ENCODE results near the gene VPS35L. TPM values are rescaled to one million over a fixed set of nuclear protein-coding genes. Genes with fewer than 3 reads are reported as not detected.
"Not testable (repeated sequence)": the region's sequence is repeated elsewhere in the genome, so short reads cannot be mapped to it uniquely, and the experiment has no call there.

The VPS35L gene
- total and polyA plus RNA-seq, 2 experiments from 2014 or later, result 48.0 to 54.6 TPM

- TF ChIP-seq, protein P1, sequence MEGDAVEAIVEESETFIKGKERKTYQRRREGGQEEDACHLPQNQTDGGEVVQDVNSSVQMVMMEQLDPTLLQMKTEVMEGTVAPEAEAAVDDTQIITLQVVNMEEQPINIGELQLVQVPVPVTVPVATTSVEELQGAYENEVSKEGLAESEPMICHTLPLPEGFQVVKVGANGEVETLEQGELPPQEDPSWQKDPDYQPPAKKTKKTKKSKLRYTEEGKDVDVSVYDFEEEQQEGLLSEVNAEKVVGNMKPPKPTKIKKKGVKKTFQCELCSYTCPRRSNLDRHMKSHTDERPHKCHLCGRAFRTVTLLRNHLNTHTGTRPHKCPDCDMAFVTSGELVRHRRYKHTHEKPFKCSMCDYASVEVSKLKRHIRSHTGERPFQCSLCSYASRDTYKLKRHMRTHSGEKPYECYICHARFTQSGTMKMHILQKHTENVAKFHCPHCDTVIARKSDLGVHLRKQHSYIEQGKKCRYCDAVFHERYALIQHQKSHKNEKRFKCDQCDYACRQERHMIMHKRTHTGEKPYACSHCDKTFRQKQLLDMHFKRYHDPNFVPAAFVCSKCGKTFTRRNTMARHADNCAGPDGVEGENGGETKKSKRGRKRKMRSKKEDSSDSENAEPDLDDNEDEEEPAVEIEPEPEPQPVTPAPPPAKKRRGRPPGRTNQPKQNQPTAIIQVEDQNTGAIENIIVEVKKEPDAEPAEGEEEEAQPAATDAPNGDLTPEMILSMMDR (conservative IDR thresholded peaks at IDR 0.05; ENCODE audit: low read depth in 2 of 2), result no peak
- no peak for TF ChIP-seq EZH2 (IDR thresholded peaks at IDR 0.05; ENCODE audit: low read depth, unreplicated experiment)
- TF ChIP-seq JUNB (IDR thresholded peaks at IDR 0.05; ENCODE audit: unreplicated experiment), result no peak
- TF ChIP-seq ZNF114 (CRISPR knock-in tag; IDR thresholded peaks at IDR 0.05), result no peak
- TF ChIP-seq, protein P2, sequence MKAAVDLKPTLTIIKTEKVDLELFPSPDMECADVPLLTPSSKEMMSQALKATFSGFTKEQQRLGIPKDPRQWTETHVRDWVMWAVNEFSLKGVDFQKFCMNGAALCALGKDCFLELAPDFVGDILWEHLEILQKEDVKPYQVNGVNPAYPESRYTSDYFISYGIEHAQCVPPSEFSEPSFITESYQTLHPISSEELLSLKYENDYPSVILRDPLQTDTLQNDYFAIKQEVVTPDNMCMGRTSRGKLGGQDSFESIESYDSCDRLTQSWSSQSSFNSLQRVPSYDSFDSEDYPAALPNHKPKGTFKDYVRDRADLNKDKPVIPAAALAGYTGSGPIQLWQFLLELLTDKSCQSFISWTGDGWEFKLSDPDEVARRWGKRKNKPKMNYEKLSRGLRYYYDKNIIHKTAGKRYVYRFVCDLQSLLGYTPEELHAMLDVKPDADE (IDR thresholded peaks at IDR 0.05), result no peak
- TF ChIP-seq POLR2AphosphoS5 (IDR thresholded peaks at IDR 0.05; ENCODE audit: low read depth), result no peak
- TF ChIP-seq NANOG (IDR thresholded peaks at IDR 0.05; ENCODE audit: borderline replicate concordance), result no peak
- TF ChIP-seq, protein P3, sequence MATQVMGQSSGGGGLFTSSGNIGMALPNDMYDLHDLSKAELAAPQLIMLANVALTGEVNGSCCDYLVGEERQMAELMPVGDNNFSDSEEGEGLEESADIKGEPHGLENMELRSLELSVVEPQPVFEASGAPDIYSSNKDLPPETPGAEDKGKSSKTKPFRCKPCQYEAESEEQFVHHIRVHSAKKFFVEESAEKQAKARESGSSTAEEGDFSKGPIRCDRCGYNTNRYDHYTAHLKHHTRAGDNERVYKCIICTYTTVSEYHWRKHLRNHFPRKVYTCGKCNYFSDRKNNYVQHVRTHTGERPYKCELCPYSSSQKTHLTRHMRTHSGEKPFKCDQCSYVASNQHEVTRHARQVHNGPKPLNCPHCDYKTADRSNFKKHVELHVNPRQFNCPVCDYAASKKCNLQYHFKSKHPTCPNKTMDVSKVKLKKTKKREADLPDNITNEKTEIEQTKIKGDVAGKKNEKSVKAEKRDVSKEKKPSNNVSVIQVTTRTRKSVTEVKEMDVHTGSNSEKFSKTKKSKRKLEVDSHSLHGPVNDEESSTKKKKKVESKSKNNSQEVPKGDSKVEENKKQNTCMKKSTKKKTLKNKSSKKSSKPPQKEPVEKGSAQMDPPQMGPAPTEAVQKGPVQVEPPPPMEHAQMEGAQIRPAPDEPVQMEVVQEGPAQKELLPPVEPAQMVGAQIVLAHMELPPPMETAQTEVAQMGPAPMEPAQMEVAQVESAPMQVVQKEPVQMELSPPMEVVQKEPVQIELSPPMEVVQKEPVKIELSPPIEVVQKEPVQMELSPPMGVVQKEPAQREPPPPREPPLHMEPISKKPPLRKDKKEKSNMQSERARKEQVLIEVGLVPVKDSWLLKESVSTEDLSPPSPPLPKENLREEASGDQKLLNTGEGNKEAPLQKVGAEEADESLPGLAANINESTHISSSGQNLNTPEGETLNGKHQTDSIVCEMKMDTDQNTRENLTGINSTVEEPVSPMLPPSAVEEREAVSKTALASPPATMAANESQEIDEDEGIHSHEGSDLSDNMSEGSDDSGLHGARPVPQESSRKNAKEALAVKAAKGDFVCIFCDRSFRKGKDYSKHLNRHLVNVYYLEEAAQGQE (IDR thresholded peaks at IDR 0.05; ENCODE audit: unreplicated experiment), result no peak
- no peak for TF ChIP-seq ZNF331 (CRISPR knock-in tag; IDR thresholded peaks at IDR 0.05; ENCODE audit: low read depth)
Measured at GRCh38 chr16:19542138-19542821, 13.2 kb upstream of the VPS35L start (continued).

- H3K9me2 ChIP-seq (ENCODE audit: insufficient read depth); H3K4me1 Mint-ChIP-seq; H3K27me3 Mint-ChIP-seq (ENCODE audit: insufficient read depth, low read depth, poor library complexity); H2AFZ ChIP-seq; H3K4me2 ChIP-seq; H3K9me3 Mint-ChIP-seq; H3K27ac Mint-ChIP-seq; H3K27me3 ChIP-seq (ENCODE audit: insufficient read depth); H3K27ac ChIP-seq (ENCODE audit: low read depth); H3K4me1 ChIP-seq (ENCODE audit: insufficient read depth); H3F3A ChIP-seq (replicated peaks; ENCODE audit: low read depth); DNase-seq (ENCODE audit: low spot score); H4K20me1 ChIP-seq (replicated peaks; ENCODE audit: insufficient read depth); H3K79me2 ChIP-seq (replicated peaks; ENCODE audit: insufficient read depth); ATAC-seq; H3K4me3 Mint-ChIP-seq; H3K4me3 ChIP-seq: not testable (repeated sequence)
- peaks cover 34% of the 10 kb centered on the region for H3K36me3 ChIP-seq (ENCODE audit: insufficient read depth)
- peaks cover 48% of the 10 kb centered on the region for H3K36me3 Mint-ChIP-seq (ENCODE audit: low read depth)
Measured at GRCh38 chr16:19543278-19543996, 12.1 kb upstream of the VPS35L start.
